Caco-2 (cell line): ENCODE results near the gene FPGS. TPM values are rescaled to one million over a fixed set of nuclear protein-coding genes. Genes with fewer than 3 reads are reported as not detected.

Source experiments
- BruUV-seq: library from RNA; stranded (reverse); fragments of 400-500 nt; replicated peaks from 2 replicates; lab custom pipeline; 2021; lab: Mats Ljungman, UMichigan
- CTCF ChIA-PET: fragments of 300-600 bp; sonication (Branson Sonifier 250); formaldehyde crosslinking; loops from one replicate; lab custom pipeline; 2022; ENCODE audit warnings: antibody characterized with exemption; lab: Charles Lee
- POLR2A ChIA-PET: fragments of 300-600 bp; sonication (Branson Sonifier 250); formaldehyde crosslinking; loops from one replicate; lab custom pipeline; 2022; ENCODE audit warnings: antibody characterized with exemption; lab: Charles Lee
- DNase-seq, 2 experiments: peaks; one replicate each; pipeline versions ENCODE4 v3.0.0 to v3.0.0-alpha.2; 2020 to 2022
- H3K27me3 ChIP-seq: replicated peaks from 2 replicates; pipeline ENCODE4 v1.6.0; 2011; ENCODE audit warnings: low read length; ENCODE audit not compliant: control insufficient read depth, insufficient read depth
- H3K36me3 ChIP-seq: 2 replicates; pipeline ENCODE4 v1.5.1; 2011; ENCODE audit warnings: low read length; ENCODE audit not compliant: control insufficient read depth, insufficient read depth
- H3K4me1 ChIP-seq: fragments of 250-450 bp; sonication (Bioruptor Pico); 2 replicates; pipeline ENCODE4 v1.5.1; 2020; ENCODE audit warnings: mild to moderate bottlenecking
- H3K4me3 ChIP-seq: 2 replicates; pipeline ENCODE4 v1.5.1; 2011; ENCODE audit warnings: low read depth, mild to moderate bottlenecking, control low read depth, low read length
- H3K9me3 ChIP-seq: fragments of 250-450 bp; sonication (Bioruptor Pico); 2 replicates; pipeline ENCODE4 v1.5.1; 2020; ENCODE audit warnings: mild to moderate bottlenecking, moderate library complexity
- H3K27ac Mint-ChIP-seq: one replicate; pipeline ENCODE4 v1.8.0; 2022; ENCODE audit warnings: mixed read lengths; ENCODE audit not compliant: unreplicated experiment
- H3K27me3 Mint-ChIP-seq: one replicate; pipeline ENCODE4 v1.8.0; 2022; ENCODE audit warnings: mixed read lengths; ENCODE audit not compliant: insufficient read depth, unreplicated experiment
- H3K36me3 Mint-ChIP-seq: one replicate; pipeline ENCODE4 v1.8.0; 2022; ENCODE audit warnings: mild to moderate bottlenecking, mixed read lengths; ENCODE audit not compliant: insufficient read depth, unreplicated experiment
- H3K4me1 Mint-ChIP-seq: one replicate; pipeline ENCODE4 v1.8.0; 2022; ENCODE audit warnings: low read depth, mixed read lengths; ENCODE audit not compliant: unreplicated experiment
- H3K4me3 Mint-ChIP-seq: one replicate; pipeline ENCODE4 v1.8.0; 2022; ENCODE audit warnings: mild to moderate bottlenecking, moderate library complexity, mixed read lengths; ENCODE audit not compliant: unreplicated experiment
- H3K9me3 Mint-ChIP-seq: one replicate; pipeline ENCODE4 v1.8.0; 2022; ENCODE audit warnings: mixed read lengths; ENCODE audit not compliant: unreplicated experiment
- intact Hi-C: fragments of 100-400 bp; cut with micrococcal nuclease; formaldehyde crosslinking; loops from one replicate; pipeline ENCODE4 v1.10.0; 2022; ENCODE audit not compliant: unreplicated experiment
- total RNA-seq: library from RNA; stranded (reverse); gene quantifications from 2 replicates; pipeline ENCODE4 v1.2.3, GENCODE V29; 2022
- TF ChIP-seq, protein P1 (sequence below), 2 experiments: fragments of 200-600 bp in 1 of 2; IDR thresholded peaks; 1 replicate in 1 of 2; 2 replicates in 1 of 2; pipeline versions ENCODE4 v1.5.1 to v1.8.0; 2011 to 2022; ENCODE audit warnings: antibody characterized with exemption in 1 of 2, control low read depth in 1 of 2, inconsistent platforms in 1 of 2, low read depth in 1 of 2, low read length in 1 of 2, mild to moderate bottlenecking in 1 of 2, moderate library complexity in 1 of 2; ENCODE audit not compliant: insufficient read depth in 1 of 2, severe bottlenecking in 1 of 2, unreplicated experiment in 1 of 2

The FPGS gene
- total RNA-seq, 1 experiment from 2014 or later = 54.4 TPM

GRCh38 chr9:127855522-127855921 is 52.8 kb downstream of the FPGS start:
- no peaks in the 10 kb centered on the region for H3K9me3 Mint-ChIP-seq
- H3K27ac Mint-ChIP-seq = no peak overlapping the region
- Histone ChIP-seq H3K4me3 (no peak overlapping the region), H3K9me3 (no peaks in the 10 kb centered on the region), H3K4me1 (peaks cover 9% of the 10 kb centered on the region; the same call in 1 of the 2 replicates), H3K36me3 (no peaks in the 10 kb centered on the region), H3K27me3 (no peaks in the 10 kb centered on the region)
- intact Hi-C loops = no loop called here
- peaks cover 7% of the 10 kb centered on the region for H3K4me1 Mint-ChIP-seq
- no peak overlapping the region for H3K4me3 Mint-ChIP-seq
- POLR2A ChIA-PET = no interaction called here
- TF ChIP-seq, protein P1, sequence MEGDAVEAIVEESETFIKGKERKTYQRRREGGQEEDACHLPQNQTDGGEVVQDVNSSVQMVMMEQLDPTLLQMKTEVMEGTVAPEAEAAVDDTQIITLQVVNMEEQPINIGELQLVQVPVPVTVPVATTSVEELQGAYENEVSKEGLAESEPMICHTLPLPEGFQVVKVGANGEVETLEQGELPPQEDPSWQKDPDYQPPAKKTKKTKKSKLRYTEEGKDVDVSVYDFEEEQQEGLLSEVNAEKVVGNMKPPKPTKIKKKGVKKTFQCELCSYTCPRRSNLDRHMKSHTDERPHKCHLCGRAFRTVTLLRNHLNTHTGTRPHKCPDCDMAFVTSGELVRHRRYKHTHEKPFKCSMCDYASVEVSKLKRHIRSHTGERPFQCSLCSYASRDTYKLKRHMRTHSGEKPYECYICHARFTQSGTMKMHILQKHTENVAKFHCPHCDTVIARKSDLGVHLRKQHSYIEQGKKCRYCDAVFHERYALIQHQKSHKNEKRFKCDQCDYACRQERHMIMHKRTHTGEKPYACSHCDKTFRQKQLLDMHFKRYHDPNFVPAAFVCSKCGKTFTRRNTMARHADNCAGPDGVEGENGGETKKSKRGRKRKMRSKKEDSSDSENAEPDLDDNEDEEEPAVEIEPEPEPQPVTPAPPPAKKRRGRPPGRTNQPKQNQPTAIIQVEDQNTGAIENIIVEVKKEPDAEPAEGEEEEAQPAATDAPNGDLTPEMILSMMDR (IDR thresholded peaks at IDR 0.05; ENCODE audit: insufficient read depth in 1 of 2, low read depth in 1 of 2, low read length in 1 of 2, severe bottlenecking in 1 of 2, unreplicated experiment in 1 of 2) = no peak
- DNase-seq = no peak
- no TSS peak for BruUV-seq
- CTCF ChIA-PET = no interaction called here
- no peaks in the 10 kb centered on the region for H3K27me3 Mint-ChIP-seq
- no peaks in the 10 kb centered on the region for H3K36me3 Mint-ChIP-seq

DNA sequence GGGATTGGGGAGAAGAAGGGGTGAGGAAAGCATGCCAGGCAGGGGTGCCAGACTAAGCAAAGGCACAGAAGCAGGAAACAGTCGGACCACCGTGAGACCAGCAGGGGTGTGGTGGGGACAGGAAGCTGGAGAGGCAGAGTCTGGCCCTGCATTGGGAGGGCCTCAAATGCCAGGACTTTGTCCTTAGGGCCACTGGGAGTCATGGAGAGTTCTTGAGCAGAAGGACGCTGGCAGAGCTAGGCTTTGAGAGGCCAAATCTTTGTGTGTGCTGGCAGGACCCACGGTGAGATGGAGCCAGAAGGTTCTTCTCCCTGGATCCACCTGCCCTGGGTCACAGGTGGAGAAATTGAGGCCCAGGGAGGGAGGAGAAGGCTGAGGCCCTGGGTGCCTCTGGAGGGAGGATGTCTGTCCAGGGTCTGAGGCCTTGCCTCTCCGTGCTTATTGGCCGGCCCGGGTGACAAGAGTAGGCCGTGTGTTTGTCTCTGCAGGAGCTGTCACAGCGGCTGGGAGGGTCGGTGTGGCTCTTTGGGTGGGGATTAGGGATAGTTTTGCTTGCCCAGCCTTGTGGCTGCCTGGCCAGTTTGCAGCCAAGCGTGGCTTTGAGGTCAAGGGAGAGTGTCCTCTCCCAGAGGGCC is 53.5 kb downstream of the FPGS start:
- ChIA-PET POLR2A (interaction anchor here (0.5 kb wide), 1 partner anchor 272 kb away, joined by 7 read pairs; no protein-coding TSS in a partner anchor), CTCF (no interaction called here)
- Mint-ChIP-seq H3K27ac (no peak overlapping the region), H3K4me1 (peaks cover 7% of the 10 kb centered on the region), H3K36me3 (peaks cover 4% of the 10 kb centered on the region), H3K4me3 (no peak overlapping the region), H3K27me3 (no peaks in the 10 kb centered on the region), H3K9me3 (no peaks in the 10 kb centered on the region)
- Histone ChIP-seq H3K4me1 (peaks cover 9% of the 10 kb centered on the region; the same call in 1 of the 2 replicates), H3K9me3 (no peaks in the 10 kb centered on the region), H3K27me3 (no peaks in the 10 kb centered on the region), H3K4me3 (no peak overlapping the region), H3K36me3 (no peaks in the 10 kb centered on the region)
- no peak for DNase-seq
- TF ChIP-seq, protein P1 (IDR thresholded peaks at IDR 0.05; ENCODE audit: insufficient read depth in 1 of 2, low read depth in 1 of 2, low read length in 1 of 2, severe bottlenecking in 1 of 2, unreplicated experiment in 1 of 2) = no peak
- BruUV-seq = no TSS peak
- intact Hi-C loops = no loop called here

DNA sequence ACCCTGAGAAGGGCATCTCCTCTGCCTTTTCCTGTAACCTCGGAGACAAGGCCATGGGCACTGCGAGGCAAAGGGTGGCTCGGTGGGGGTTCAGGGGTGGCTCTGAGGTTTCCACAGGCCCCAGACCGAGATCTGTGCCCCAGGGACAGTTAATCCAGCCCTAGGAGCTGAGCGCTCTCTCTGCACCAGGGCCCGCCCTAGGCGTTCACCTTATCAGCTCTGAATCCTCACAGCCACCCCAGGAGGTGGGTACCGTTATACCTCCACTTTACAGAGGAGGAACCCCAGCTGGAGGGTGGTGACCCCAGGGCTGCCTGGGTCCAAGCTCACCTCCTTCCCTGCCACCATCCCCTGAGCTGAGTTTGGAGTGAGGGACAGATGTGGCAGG is 54.0 kb downstream of the FPGS start:
- ChIA-PET CTCF (no interaction called here), POLR2A (interaction anchor here (0.5 kb wide), 1 partner anchor 272 kb away, joined by 7 read pairs; no protein-coding TSS in a partner anchor)
- TF ChIP-seq, protein P1 (IDR thresholded peaks at IDR 0.05; ENCODE audit: insufficient read depth in 1 of 2, low read depth in 1 of 2, low read length in 1 of 2, severe bottlenecking in 1 of 2, unreplicated experiment in 1 of 2) = no peak
- BruUV-seq = no TSS peak
- Histone ChIP-seq H3K4me1 (peaks cover 9% of the 10 kb centered on the region; the same call in 1 of the 2 replicates), H3K27me3 (no peaks in the 10 kb centered on the region), H3K4me3 (no peak overlapping the region), H3K36me3 (no peaks in the 10 kb centered on the region), H3K9me3 (no peaks in the 10 kb centered on the region)
- H3K27me3 Mint-ChIP-seq = no peaks in the 10 kb centered on the region
- H3K4me3 Mint-ChIP-seq = no peak overlapping the region
- peaks cover 4% of the 10 kb centered on the region for H3K36me3 Mint-ChIP-seq
- H3K27ac Mint-ChIP-seq = no peak overlapping the region
- peaks cover 7% of the 10 kb centered on the region for H3K4me1 Mint-ChIP-seq
- intact Hi-C loops = no loop called here
- H3K9me3 Mint-ChIP-seq = no peaks in the 10 kb centered on the region
- DNase-seq = no peak
